Thyroid gland (tissue), 4 donors: ENCODE data around the gene PKNOX1.

Experiments used
- CTCF ChIP-seq, 6 experiments: fragments of 200-600 bp in 3 of 6; fragments of 450-650 bp in 3 of 6; sonication (generic) in 3 of 6; IDR thresholded peaks; one replicate each; pipeline ENCODE4 v1.5.1; 2016 to 2019; ENCODE audit warnings: antibody characterized with exemption in 6 of 6, mild to moderate bottlenecking in 2 of 6, inconsistent platforms in 1 of 6, moderate library complexity in 1 of 6
- POLR2A ChIP-seq, 2 donors: fragments of 450-650 bp; IDR thresholded peaks; one replicate each; pipeline ENCODE4 v1.6.1; 2017; ENCODE audit warnings: antibody characterized with exemption in 2 of 2, mild to moderate bottlenecking in 2 of 2, moderate library complexity in 1 of 2

- TF ChIP-seq CTCF (IDR thresholded peaks at IDR 0.05) (no peak), POLR2A (IDR thresholded peaks at IDR 0.05) (no peak)
These were observed 1.7 kb downstream of the PKNOX1 start for GRCh38 chr21:42975886-42976608.
